ENCODE measurements around the gene CBX8. TPM values are rescaled to one million over a fixed set of nuclear protein-coding genes. Genes with fewer than 3 reads are reported as not detected.

Gene CBX8
- 54.5 TPM for polyA plus RNA-seq (2012; ENCODE audit: insufficient read depth, insufficient read length, low read depth)

GRCh38 chr17:79796763-79797491 is at the start of gene CBX8:
TSS of gene CBX8 (minus strand) at chr17:79797077. CDS start at chr17:79796998, 79 bp downstream.
- Histone ChIP-seq H3K36me3 (peaks cover 19% of the 10 kb centered on the region), H3K9me3 (no peaks in the 10 kb centered on the region), H3K27me3 (no peaks in the 10 kb centered on the region), H3K4me1 (peaks cover 19% of the 10 kb centered on the region), H3K4me3 (ENCODE audit: low read depth, low read length) (peak within 1 kb of the TSS; percentile 71)
- no peak for TF ChIP-seq CTCF (IDR thresholded peaks at IDR 0.05; ENCODE audit: low read depth, low read length)
- peak; percentile 100 for DNase-seq

GRCh38 chr17:79845601-79845949 is 48.7 kb upstream of the CBX8 start:
- Histone ChIP-seq H3K4me1 (peaks cover 5% of the 10 kb centered on the region; the same call in 1 of the 2 replicates), H3K9me3 (no peaks in the 10 kb centered on the region), H3K4me3 (ENCODE audit: low read depth, low read length) (no peak overlapping the region), H3K27me3 (peaks cover 38% of the 10 kb centered on the region), H3K36me3 (no peaks in the 10 kb centered on the region)
- no peak for TF ChIP-seq CTCF (IDR thresholded peaks at IDR 0.05; ENCODE audit: low read depth, low read length)
- no peak for DNase-seq

GRCh38 chr17:79844869-79845600 is 48.2 kb upstream of the CBX8 start:
- H3K36me3 ChIP-seq: no peaks in the 10 kb centered on the region
- peak overlapping the region; percentile 10 for H3K4me3 ChIP-seq (ENCODE audit: low read depth, low read length)
- peak; percentile 71 for TF ChIP-seq CTCF (IDR thresholded peaks at IDR 0.05; ENCODE audit: low read depth, low read length)
- H3K27me3 ChIP-seq: peaks cover 44% of the 10 kb centered on the region
- H3K9me3 ChIP-seq: peaks cover 3% of the 10 kb centered on the region; the same call in 1 of the 2 replicates
- DNase-seq: peak; percentile 71
- peaks cover 5% of the 10 kb centered on the region; the same call in 1 of the 2 replicates for H3K4me1 ChIP-seq

GRCh38 chr17:79843816-79844800 is 47.2 kb upstream of the CBX8 start:
- no peaks in the 10 kb centered on the region for H3K36me3 ChIP-seq
- H3K4me3 ChIP-seq (ENCODE audit: low read depth, low read length): peak overlapping the region; percentile 60
- DNase-seq: peak; percentile 56
- peaks cover 49% of the 10 kb centered on the region for H3K27me3 ChIP-seq
- peaks cover 5% of the 10 kb centered on the region; the same call in 1 of the 2 replicates for H3K4me1 ChIP-seq
- peaks cover 3% of the 10 kb centered on the region; the same call in 1 of the 2 replicates for H3K9me3 ChIP-seq
- no peak for TF ChIP-seq CTCF (IDR thresholded peaks at IDR 0.05; ENCODE audit: low read depth, low read length)

GRCh38 chr17:79843474-79843815 is 46.6 kb upstream of the CBX8 start:
- H3K4me1 ChIP-seq: peaks cover 5% of the 10 kb centered on the region; the same call in 1 of the 2 replicates
- peaks cover 49% of the 10 kb centered on the region for H3K27me3 ChIP-seq
- no peak for TF ChIP-seq CTCF (IDR thresholded peaks at IDR 0.05; ENCODE audit: low read depth, low read length)
- H3K9me3 ChIP-seq: peaks cover 3% of the 10 kb centered on the region; the same call in 1 of the 2 replicates
- H3K4me3 ChIP-seq (ENCODE audit: low read depth, low read length): peak overlapping the region; percentile 60
- DNase-seq: no peak
- no peaks in the 10 kb centered on the region for H3K36me3 ChIP-seq

All from BE2C (cell line).